Heart left ventricle (tissue), 13 donors: ENCODE results near the gene SUPT6H.

Experiments
- CTCF ChIP-seq, 12 donors: fragments of 200-600 bp; sonication (generic) in 4 of 12; IDR thresholded peaks; one replicate each; pipeline versions ENCODE4 v1.5.0 to v1.8.0; 2018 to 2022; ENCODE audit warnings: antibody characterized with exemption in 12 of 12, mild to moderate bottlenecking in 5 of 12
- POLR2A ChIP-seq, 2 donors: fragments of 450-650 bp; IDR thresholded peaks; one replicate each; pipeline ENCODE4 v1.6.1; 2017; ENCODE audit warnings: antibody characterized with exemption in 2 of 2, mild to moderate bottlenecking in 2 of 2, moderate library complexity in 2 of 2
- donor health status: ischemic (EF 13 %, LVEDD 7.1; RV severe dilation, severe dysfunction).
- donor health status: DM: no; HTN: yes; CAD: no.
- donor health status: DM: no; HTN: no; CAD: no.
- donor health status: ischemic (EF 25% LVEDD 6.9; RV normal size, moderate dysfunction).
- donor health status: ischemic (EF 25% LVEDD 5.7; RV mildly dilated, moderate dysfunction).
- donor health status: ischemic (EF 35%, LVEDD 5.7; RV mildly dilated, moderate dysfunction).
- donor health status: nonischemic (EF 11% LVEDD 7.7; RV severe dilation, severe dysfunction).
- donor health status: DM: yes; HTN: yes; CAD: no.
- donor health status: PGD.
- donor health status: ischemic (EF 29% LVEDD 5.4; RV normal size, mild dysfunction).
- donor health status: nonischemic (EF 23%, LVEDD 6.1; RV moderate dilation, normal function).

GRCh38 chr17:28624148-28624547, 37.9 kb upstream of the SUPT6H start:
- TF ChIP-seq POLR2A (IDR thresholded peaks at IDR 0.05) (no peak), CTCF (IDR thresholded peaks at IDR 0.05) (no peak)
